Vagina (tissue), 2 donors: ENCODE data around the gene SLC24A3. TPM values are rescaled to one million over a fixed set of nuclear protein-coding genes. Genes with fewer than 3 reads are reported as not detected.

Experiments used
- DNase-seq, 2 donors: peaks; one replicate each; pipeline ENCODE4 v3.0.0-alpha.2; 2017; ENCODE audit errors: extremely low spot score in 2 of 2
- H3K27ac ChIP-seq: fragments of 200-600 bp; sonication (generic); one replicate; pipeline ENCODE4 v1.5.1; 2019
- H3K27me3 ChIP-seq: fragments of 200-600 bp; sonication (generic); one replicate; pipeline ENCODE4 v1.5.1; 2019
- H3K36me3 ChIP-seq, 2 donors: fragments of 200-600 bp; sonication (generic); one replicate each; pipeline ENCODE4 v1.5.1; 2017 to 2019
- H3K4me1 ChIP-seq: fragments of 200-600 bp; sonication (generic); one replicate; pipeline ENCODE4 v1.5.1; 2019
- H3K4me3 ChIP-seq, 2 donors: fragments of 200-600 bp; sonication (generic); 1 replicate in 1 of 2; 2 replicates in 1 of 2; pipeline ENCODE4 v1.5.1; 2016 to 2019
- H3K9me3 ChIP-seq: fragments of 200-600 bp; sonication (generic); one replicate; pipeline ENCODE4 v1.5.1; 2019
- POLR2A ChIP-seq, 2 donors: fragments of 450-650 bp; IDR thresholded peaks; one replicate each; pipeline ENCODE4 v1.6.1; 2017; ENCODE audit warnings: antibody characterized with exemption in 2 of 2, mild to moderate bottlenecking in 2 of 2, moderate library complexity in 2 of 2
- POLR2AphosphoS5 ChIP-seq, 2 donors: sonication (generic); formaldehyde crosslinking; IDR thresholded peaks; one replicate each; pipeline ENCODE4 v1.9.0; 2017; ENCODE audit warnings: antibody characterized with exemption in 2 of 2, mild to moderate bottlenecking in 2 of 2, low read depth in 1 of 2; ENCODE audit not compliant: insufficient read depth in 1 of 2
- intact Hi-C: fragments of 100-400 bp; cut with DNase I; formaldehyde crosslinking; loops from one replicate; pipeline ENCODE4 v1.15.1; 2023
- total RNA-seq: library from RNA; depleted of rRNA; stranded (reverse); fragments of >200 nt; gene quantifications from one replicate; pipeline ENCODE4 v1.2.3, GENCODE V29; 2016
- TF ChIP-seq, protein P1 (sequence below), 3 experiments: fragments of 450-650 bp in 2 of 3; fragments of 200-600 bp in 1 of 3; sonication (generic) in 1 of 3; IDR thresholded peaks; one replicate each; pipeline ENCODE4 v1.5.1; 2017 to 2019; ENCODE audit warnings: antibody characterized with exemption in 3 of 3, mild to moderate bottlenecking in 2 of 3, moderate library complexity in 2 of 3

The SLC24A3 gene
- total RNA-seq, 1 donor from 2014 or later = 12.3 TPM

DNA sequence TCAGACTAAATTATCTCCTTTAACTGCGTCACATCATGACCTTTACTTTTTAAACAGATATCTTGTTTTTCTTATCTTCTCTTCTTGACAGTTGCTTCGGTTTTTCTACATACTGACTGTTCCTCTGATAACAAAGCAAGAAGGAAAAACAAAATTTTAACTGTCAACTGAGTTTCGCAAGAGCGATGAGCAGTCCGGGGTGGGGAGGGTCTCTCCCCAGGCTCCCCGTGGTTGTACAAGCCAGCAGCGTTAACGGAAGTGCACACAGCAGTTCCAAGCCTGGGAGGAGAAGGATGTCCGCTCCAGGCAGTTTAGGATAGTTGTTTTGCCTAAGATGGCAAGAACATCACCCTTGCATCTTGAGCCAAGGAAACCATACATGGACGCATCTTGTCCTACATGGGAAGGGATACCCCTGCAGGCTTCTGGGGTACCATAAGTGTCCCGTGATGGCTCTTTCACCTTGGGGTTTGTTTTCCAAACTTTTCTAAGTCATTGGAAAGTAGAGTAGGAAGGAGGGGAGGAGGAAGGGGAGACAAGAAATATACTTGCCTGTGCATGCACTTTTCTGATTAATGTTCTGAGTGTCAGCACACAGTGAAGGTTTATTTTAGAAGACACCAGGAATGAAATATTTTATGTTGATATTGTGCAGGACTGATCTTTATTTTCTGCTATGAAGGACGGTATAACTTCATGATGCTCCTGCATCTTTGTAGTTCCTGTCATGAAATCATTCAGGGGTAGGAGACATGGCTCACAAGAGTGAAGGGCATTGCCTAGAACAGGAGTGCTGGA lies 20.8 kb downstream of the SLC24A3 start:
- no peak for TF ChIP-seq POLR2A (IDR thresholded peaks at IDR 0.05)
- peak; percentile 44 to 53 for TF ChIP-seq POLR2AphosphoS5 (IDR thresholded peaks at IDR 0.05; ENCODE audit: insufficient read depth in 1 of 2, low read depth in 1 of 2)
- TF ChIP-seq, protein P1, sequence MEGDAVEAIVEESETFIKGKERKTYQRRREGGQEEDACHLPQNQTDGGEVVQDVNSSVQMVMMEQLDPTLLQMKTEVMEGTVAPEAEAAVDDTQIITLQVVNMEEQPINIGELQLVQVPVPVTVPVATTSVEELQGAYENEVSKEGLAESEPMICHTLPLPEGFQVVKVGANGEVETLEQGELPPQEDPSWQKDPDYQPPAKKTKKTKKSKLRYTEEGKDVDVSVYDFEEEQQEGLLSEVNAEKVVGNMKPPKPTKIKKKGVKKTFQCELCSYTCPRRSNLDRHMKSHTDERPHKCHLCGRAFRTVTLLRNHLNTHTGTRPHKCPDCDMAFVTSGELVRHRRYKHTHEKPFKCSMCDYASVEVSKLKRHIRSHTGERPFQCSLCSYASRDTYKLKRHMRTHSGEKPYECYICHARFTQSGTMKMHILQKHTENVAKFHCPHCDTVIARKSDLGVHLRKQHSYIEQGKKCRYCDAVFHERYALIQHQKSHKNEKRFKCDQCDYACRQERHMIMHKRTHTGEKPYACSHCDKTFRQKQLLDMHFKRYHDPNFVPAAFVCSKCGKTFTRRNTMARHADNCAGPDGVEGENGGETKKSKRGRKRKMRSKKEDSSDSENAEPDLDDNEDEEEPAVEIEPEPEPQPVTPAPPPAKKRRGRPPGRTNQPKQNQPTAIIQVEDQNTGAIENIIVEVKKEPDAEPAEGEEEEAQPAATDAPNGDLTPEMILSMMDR (IDR thresholded peaks at IDR 0.05) = no peak
- H3K27me3 ChIP-seq = no peaks in the 10 kb centered on the region
- H3K27ac ChIP-seq = peak overlapping the region; percentile 9
- no peaks in the 10 kb centered on the region for H3K36me3 ChIP-seq
- no peak for DNase-seq
- intact Hi-C loops = no loop called here
- H3K4me3 ChIP-seq = peak overlapping the region; percentile 2 to 24
- H3K9me3 ChIP-seq = no peaks in the 10 kb centered on the region
- H3K4me1 ChIP-seq = peaks cover 13% of the 10 kb centered on the region

DNA sequence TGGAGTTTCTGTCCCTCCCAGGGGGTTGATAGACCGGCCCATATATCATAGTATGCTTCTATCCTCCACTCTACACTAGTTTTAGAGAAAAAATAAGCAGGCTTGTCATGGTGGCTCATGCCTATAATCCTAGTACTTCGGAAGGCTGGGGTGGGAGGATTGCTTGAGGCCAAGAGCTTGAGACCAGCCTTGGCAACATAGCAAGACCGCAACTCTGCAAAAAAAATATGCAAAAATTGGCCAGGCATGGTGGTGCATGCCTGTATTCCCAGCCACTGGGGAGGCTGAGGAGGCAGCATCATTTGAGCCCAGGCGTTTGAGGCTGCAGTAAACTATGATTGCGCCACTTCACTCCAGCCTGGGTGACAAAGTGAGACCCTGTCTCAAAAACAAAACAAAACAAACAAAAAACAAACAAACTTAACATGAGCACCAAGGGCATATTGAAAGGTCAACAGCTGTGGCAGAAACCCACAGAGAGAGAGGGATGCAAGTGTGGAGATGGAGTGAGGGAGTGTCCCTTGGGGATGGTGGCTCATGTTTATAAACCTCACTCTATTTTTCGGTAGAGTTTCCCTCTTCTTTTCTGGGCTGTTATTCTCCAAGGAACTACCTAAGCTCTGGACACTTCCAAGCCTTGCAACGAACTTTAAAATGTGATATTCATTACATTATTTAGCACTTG lies 24.1 kb downstream of the SLC24A3 start:
- H3K27me3 ChIP-seq = no peaks in the 10 kb centered on the region
- H3K27ac ChIP-seq = no peak overlapping the region
- TF ChIP-seq, protein P1 (IDR thresholded peaks at IDR 0.05) = no peak
- TF ChIP-seq POLR2A (IDR thresholded peaks at IDR 0.05) (no peak), POLR2AphosphoS5 (IDR thresholded peaks at IDR 0.05; ENCODE audit: insufficient read depth in 1 of 2, low read depth in 1 of 2) (no peak)
- intact Hi-C loops = no loop called here
- H3K36me3 ChIP-seq = no peaks in the 10 kb centered on the region
- no peak overlapping the region for H3K4me3 ChIP-seq
- H3K4me1 ChIP-seq = peaks cover 9% of the 10 kb centered on the region
- DNase-seq = no peak
- no peaks in the 10 kb centered on the region for H3K9me3 ChIP-seq

DNA sequence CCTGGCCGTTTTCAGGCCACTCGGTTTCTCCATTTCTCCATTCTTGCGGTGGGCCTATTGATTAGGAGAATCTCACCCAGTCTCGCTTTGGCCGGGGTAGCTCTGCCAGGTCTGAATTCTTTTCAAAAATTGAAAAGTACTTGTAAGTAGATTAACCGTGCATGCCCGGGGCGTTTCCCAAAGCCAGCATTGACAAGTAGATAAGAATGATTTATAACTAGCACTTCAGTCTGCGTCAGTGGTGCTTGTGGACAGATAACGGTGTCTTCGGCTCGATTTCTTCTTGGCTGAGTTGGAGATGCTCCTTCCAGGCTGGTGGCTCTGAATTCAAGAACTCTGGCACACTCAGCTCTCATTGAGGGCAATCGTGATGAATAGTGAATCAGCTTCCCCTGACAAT lies 29.0 kb downstream of the SLC24A3 start:
- Histone ChIP-seq H3K27me3 (no peaks in the 10 kb centered on the region), H3K4me3 (no peak overlapping the region), H3K9me3 (no peaks in the 10 kb centered on the region), H3K4me1 (no peaks in the 10 kb centered on the region), H3K36me3 (no peaks in the 10 kb centered on the region), H3K27ac (no peak overlapping the region)
- DNase-seq = no peak
- intact Hi-C loops = no loop called here
- TF ChIP-seq POLR2A (IDR thresholded peaks at IDR 0.05) (no peak), POLR2AphosphoS5 (IDR thresholded peaks at IDR 0.05; ENCODE audit: insufficient read depth in 1 of 2, low read depth in 1 of 2) (no peak)
- TF ChIP-seq, protein P1 (IDR thresholded peaks at IDR 0.05) = no peak

DNA sequence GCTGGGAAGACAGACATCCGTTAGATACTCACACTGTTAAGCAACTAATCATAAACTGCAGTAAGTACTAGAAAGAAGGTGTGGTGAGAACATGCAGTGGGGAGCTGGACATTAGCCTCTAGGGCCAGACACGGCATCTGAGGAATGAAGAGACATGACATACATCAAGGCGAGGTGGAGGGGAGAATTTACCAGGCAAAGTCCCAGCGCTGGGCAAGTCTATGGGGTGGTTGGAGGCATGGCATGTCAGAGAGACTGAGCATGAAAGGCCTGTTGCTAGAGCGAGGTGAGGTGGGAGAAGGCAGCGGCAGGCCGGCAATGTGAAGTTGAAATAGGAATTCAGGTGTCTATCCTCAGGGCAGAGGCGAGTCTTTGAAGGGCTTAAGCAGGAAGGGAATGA lies 31.8 kb downstream of the SLC24A3 start:
- Histone ChIP-seq H3K4me1 (peaks cover 3% of the 10 kb centered on the region), H3K9me3 (no peaks in the 10 kb centered on the region), H3K36me3 (no peaks in the 10 kb centered on the region), H3K27ac (no peak overlapping the region), H3K27me3 (no peaks in the 10 kb centered on the region), H3K4me3 (no peak overlapping the region)
- TF ChIP-seq POLR2A (IDR thresholded peaks at IDR 0.05) (no peak), POLR2AphosphoS5 (IDR thresholded peaks at IDR 0.05; ENCODE audit: insufficient read depth in 1 of 2, low read depth in 1 of 2) (no peak)
- TF ChIP-seq, protein P1 (IDR thresholded peaks at IDR 0.05) = no peak
- DNase-seq = no peak
- intact Hi-C loops = no loop called here
